ENCODE data around the gene ZFAND3.

DNA sequence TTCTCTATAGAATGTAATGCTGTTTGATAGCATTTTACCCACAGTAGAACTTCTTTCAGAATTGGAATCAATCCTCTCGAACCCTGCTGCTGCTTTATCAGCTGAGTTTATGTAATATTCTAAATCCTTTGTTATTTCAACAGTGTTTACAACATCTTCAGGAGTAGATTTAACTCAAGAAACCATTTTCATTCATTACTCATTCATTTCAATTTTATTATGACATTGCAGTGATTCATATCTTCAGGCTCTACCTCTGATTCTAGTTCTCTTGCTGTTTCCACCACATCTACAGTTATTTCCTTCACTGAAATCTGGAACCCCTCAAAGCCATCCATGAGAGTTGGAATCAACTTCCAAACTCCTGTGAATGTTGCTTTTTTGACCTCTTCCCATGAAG is 93.7 kb downstream of the ZFAND3 start:
- TF ChIP-seq EZH2 (optimal IDR thresholded peaks at IDR 0.05; ENCODE audit: low read depth, low read length): no peak
- no peak for TF ChIP-seq CTCF (IDR thresholded peaks at IDR 0.05; ENCODE audit: low read length)
- TF ChIP-seq EZH2phosphoT487 (IDR thresholded peaks at IDR 0.05; ENCODE audit: low read length): no peak
